Natural killer cell (primary cell): ENCODE results near the gene CCDC60. TPM values are rescaled to one million over a fixed set of nuclear protein-coding genes. Genes with fewer than 3 reads are reported as not detected.

Experiments
- ATAC-seq, 3 donors: fragments of 150-1000 bp in 2 of 3; fragments of 200-7000 bp in 1 of 3; cut with Tn5 transposase; 1 replicate in 1 of 3; 2 replicates in 2 of 3; pipeline ENCODE4 v1.10.0; 2021; ENCODE audit warnings: mild to moderate bottlenecking in 2 of 3, moderate library complexity in 2 of 3
- DNase-seq, 2 donors: peaks; one replicate each; pipeline versions ENCODE4 v3.0.0 to v3.0.0-alpha.2; 2013 to 2021; ENCODE audit warnings: mixed read lengths in 1 of 2
- H3K27ac ChIP-seq: one replicate; pipeline ENCODE4 v1.5.1; 2013; ENCODE audit warnings: mild to moderate bottlenecking, low read length
- H3K27me3 ChIP-seq: one replicate; pipeline ENCODE4 v1.6.1; 2013; ENCODE audit warnings: low read length; ENCODE audit not compliant: control insufficient read depth, insufficient read depth
- H3K36me3 ChIP-seq: one replicate; pipeline ENCODE4 v1.6.1; 2013; ENCODE audit warnings: low read length; ENCODE audit not compliant: control insufficient read depth, insufficient read depth
- H3K4me1 ChIP-seq: one replicate; pipeline ENCODE4 v1.6.1; 2013; ENCODE audit warnings: low read length; ENCODE audit not compliant: control insufficient read depth, insufficient read depth
- H3K4me3 ChIP-seq: one replicate; pipeline ENCODE4 v1.5.1; 2013; ENCODE audit warnings: low read length
- H3K9me3 ChIP-seq: one replicate; pipeline ENCODE4 v1.6.1; 2013; ENCODE audit warnings: low read length; ENCODE audit not compliant: control insufficient read depth, insufficient read depth
- H3K27ac Mint-ChIP-seq, 2 donors: one replicate each; pipeline ENCODE4 v1.8.0; 2022; ENCODE audit warnings: mild to moderate bottlenecking in 2 of 2, mixed read lengths in 2 of 2, moderate library complexity in 1 of 2
- H3K27me3 Mint-ChIP-seq, 2 donors: one replicate each; pipeline ENCODE4 v1.8.0; 2022; ENCODE audit warnings: low read depth in 2 of 2, mixed read lengths in 2 of 2
- H3K36me3 Mint-ChIP-seq: one replicate; pipeline ENCODE4 v1.8.0; 2022; ENCODE audit warnings: mixed read lengths
- H3K4me1 Mint-ChIP-seq, 2 donors: one replicate each; pipeline ENCODE4 v1.8.0; 2022; ENCODE audit warnings: mixed read lengths in 2 of 2
- H3K4me3 Mint-ChIP-seq: one replicate; pipeline ENCODE4 v1.8.0; 2022; ENCODE audit warnings: mild to moderate bottlenecking, moderate library complexity, mixed read lengths
- H3K9me3 Mint-ChIP-seq, 2 donors: one replicate each; pipeline ENCODE4 v1.8.0; 2022; ENCODE audit warnings: mixed read lengths in 2 of 2
- WGBS: methylation state at CpG from one replicate; pipeline ENCODE4 v1.1.7; 2013; ENCODE audit warnings: missing lambda C conversion rate; ENCODE audit not compliant: insufficient coverage; 5-methylcytosine and 5-hydroxymethylcytosine counted together
- intact Hi-C: fragments of 100-400 bp; cut with micrococcal nuclease; formaldehyde crosslinking; loops from one replicate; pipeline ENCODE4 v1.14.2; 2022
- total RNA-seq, 4 donors: library from RNA; stranded (reverse); fragments of 120-200 nt in 1 of 4; gene quantifications; one replicate each; pipeline versions ENCODE4 v1.2.3 to v1.2.4, GENCODE V29; 2013 to 2022
- TF ChIP-seq, protein P1 (sequence below): fragments of 200-600 bp; IDR thresholded peaks from one replicate; pipeline ENCODE4 v1.8.0; 2022; ENCODE audit warnings: antibody characterized with exemption

Gene CCDC60
- total RNA-seq, 3 donors from 2014 or later (not counting 1 experiment from before 2014, with no cell fraction given) = not detected

DNA sequence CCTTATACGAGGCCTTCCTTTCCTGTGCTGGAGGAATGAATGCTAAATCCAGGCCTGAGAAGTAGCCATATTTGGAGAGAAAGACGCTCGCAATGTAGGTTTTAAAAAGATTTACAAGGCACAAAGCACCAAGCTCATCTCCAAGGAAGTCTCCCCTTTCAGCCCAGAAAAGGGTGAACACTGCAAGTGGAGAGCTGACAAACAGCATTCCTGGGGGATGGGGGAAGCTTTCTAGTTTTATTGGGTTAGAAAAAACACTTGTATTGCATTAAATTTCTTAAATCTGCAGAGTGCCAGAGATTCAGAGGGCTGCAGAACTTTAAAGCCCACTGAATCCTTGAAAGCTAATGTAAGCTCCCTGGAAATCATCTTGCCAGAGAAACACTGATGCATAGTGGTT is 34.6 kb downstream of the CCDC60 start:
- Mint-ChIP-seq H3K27me3 (peaks cover 2 to 6% of the 10 kb centered on the region in 2 donors), H3K9me3 (no peaks in the 10 kb centered on the region), H3K27ac (no peak overlapping the region), H3K36me3 (no peaks in the 10 kb centered on the region), H3K4me3 (no peak overlapping the region), H3K4me1 (no peaks in the 10 kb centered on the region)
- intact Hi-C loops = no loop called here
- H3K36me3 ChIP-seq = no peaks in the 10 kb centered on the region
- 85% methylated on average over 3 of the region's 3 CpGs for WGBS
- no peaks in the 10 kb centered on the region for H3K27me3 ChIP-seq
- no peaks in the 10 kb centered on the region for H3K9me3 ChIP-seq
- H3K4me3 ChIP-seq = no peak overlapping the region
- no peaks in the 10 kb centered on the region for H3K4me1 ChIP-seq
- no peak overlapping the region for H3K27ac ChIP-seq
- no peak for DNase-seq
- TF ChIP-seq, protein P1, sequence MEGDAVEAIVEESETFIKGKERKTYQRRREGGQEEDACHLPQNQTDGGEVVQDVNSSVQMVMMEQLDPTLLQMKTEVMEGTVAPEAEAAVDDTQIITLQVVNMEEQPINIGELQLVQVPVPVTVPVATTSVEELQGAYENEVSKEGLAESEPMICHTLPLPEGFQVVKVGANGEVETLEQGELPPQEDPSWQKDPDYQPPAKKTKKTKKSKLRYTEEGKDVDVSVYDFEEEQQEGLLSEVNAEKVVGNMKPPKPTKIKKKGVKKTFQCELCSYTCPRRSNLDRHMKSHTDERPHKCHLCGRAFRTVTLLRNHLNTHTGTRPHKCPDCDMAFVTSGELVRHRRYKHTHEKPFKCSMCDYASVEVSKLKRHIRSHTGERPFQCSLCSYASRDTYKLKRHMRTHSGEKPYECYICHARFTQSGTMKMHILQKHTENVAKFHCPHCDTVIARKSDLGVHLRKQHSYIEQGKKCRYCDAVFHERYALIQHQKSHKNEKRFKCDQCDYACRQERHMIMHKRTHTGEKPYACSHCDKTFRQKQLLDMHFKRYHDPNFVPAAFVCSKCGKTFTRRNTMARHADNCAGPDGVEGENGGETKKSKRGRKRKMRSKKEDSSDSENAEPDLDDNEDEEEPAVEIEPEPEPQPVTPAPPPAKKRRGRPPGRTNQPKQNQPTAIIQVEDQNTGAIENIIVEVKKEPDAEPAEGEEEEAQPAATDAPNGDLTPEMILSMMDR = no peak
- ATAC-seq = no peak

DNA sequence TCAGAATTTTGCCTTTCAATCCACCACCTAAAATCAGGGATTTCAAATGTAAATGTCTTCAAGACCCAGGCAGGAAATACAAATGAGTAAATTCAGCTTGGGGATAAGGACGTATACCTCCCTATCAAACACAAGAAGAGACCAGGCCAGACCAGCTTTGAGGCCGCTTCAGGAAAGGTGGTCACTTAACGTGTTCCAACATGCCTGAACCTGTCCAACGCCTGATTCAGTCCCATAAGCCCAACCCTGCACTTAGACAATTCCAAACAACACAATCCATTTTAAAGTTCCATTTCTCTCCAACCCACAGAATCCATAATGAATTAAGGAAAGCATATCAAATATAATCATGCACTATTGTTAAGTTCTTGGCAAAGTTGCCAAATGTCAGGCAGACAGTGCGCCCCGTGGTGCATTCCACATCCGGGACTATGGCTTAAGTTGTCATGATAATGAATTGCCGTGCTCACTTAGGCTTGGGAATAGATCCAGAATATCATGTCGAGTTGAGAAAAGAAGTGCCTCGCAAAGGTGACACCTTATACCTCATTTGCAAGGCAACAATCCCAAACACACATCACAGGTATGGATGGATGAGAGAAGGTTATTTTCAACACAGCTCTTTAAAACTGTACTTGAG is 35.5 kb downstream of the CCDC60 start:
- intact Hi-C loops = no loop called here
- Histone ChIP-seq H3K9me3 (no peaks in the 10 kb centered on the region), H3K27ac (no peak overlapping the region), H3K27me3 (no peaks in the 10 kb centered on the region), H3K4me1 (no peaks in the 10 kb centered on the region), H3K4me3 (no peak overlapping the region), H3K36me3 (no peaks in the 10 kb centered on the region)
- DNase-seq (no peak), ATAC-seq (no peak)
- no peaks in the 10 kb centered on the region for H3K4me1 Mint-ChIP-seq
- no peak overlapping the region for H3K27ac Mint-ChIP-seq
- H3K27me3 Mint-ChIP-seq = peaks cover 0 to 5% of the 10 kb centered on the region in 2 donors
- no peak overlapping the region for H3K4me3 Mint-ChIP-seq
- TF ChIP-seq, protein P1 = no peak
- H3K36me3 Mint-ChIP-seq = no peaks in the 10 kb centered on the region
- H3K9me3 Mint-ChIP-seq = no peaks in the 10 kb centered on the region
- 83% methylated on average over 9 of the region's 10 CpGs for WGBS

DNA sequence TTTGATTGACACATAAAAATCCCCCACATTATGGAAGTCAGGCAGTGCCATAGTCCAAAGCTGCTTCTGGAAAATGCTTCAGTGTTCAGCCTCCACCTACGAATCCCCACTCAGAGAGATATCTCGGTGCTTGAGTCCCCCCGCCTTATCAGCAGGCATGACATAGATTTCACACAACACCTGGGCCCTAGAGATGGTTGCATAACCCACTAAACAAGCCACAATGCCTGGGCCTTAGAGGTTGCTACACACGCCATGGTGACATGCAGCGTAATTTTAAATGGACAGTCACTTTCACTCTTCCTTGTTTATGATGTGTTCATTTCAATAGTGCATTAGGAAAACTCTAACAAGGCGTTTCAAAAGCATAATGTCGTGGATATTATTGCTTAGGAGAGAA is 38.0 kb downstream of the CCDC60 start:
- Mint-ChIP-seq H3K36me3 (no peaks in the 10 kb centered on the region), H3K4me1 (no peaks in the 10 kb centered on the region), H3K4me3 (no peak overlapping the region), H3K27me3 (peaks cover 0 to 10% of the 10 kb centered on the region in 2 donors), H3K27ac (no peak overlapping the region), H3K9me3 (no peaks in the 10 kb centered on the region)
- DNase-seq (no peak), ATAC-seq (no peak)
- H3K4me1 ChIP-seq = no peaks in the 10 kb centered on the region
- no peak overlapping the region for H3K4me3 ChIP-seq
- no peaks in the 10 kb centered on the region for H3K27me3 ChIP-seq
- 82% methylated on average over 7 of the region's 7 CpGs for WGBS
- no peaks in the 10 kb centered on the region for H3K9me3 ChIP-seq
- TF ChIP-seq, protein P1 = no peak
- no peak overlapping the region for H3K27ac ChIP-seq
- intact Hi-C loops = no loop called here
- no peaks in the 10 kb centered on the region for H3K36me3 ChIP-seq

DNA sequence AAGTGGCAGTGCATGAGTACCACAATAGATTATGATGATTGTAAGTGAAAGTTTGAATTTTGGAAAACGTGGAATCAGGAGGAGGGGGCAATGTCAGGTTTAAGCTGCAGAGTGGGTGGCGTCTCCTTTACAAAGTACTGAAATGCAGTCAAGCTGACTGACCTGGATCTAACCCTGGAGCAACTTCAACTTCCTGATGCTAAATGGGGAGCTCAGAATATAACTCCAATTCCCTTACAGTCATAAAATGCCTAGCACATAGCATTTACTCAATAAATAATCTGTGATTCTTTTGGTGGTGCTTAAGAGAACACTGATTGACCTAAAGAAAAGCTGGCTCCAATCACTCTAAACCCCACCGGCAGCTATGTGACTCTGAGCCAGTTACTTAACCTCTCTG is 38.5 kb downstream of the CCDC60 start:
- 83% methylated on average over 3 of the region's 3 CpGs for WGBS
- Mint-ChIP-seq H3K4me1 (no peaks in the 10 kb centered on the region), H3K9me3 (no peaks in the 10 kb centered on the region), H3K36me3 (no peaks in the 10 kb centered on the region), H3K4me3 (no peak overlapping the region), H3K27ac (no peak overlapping the region), H3K27me3 (peaks cover 0 to 11% of the 10 kb centered on the region in 2 donors)
- DNase-seq = no peak
- H3K4me1 ChIP-seq = no peaks in the 10 kb centered on the region
- no peaks in the 10 kb centered on the region for H3K36me3 ChIP-seq
- intact Hi-C loops = no loop called here
- TF ChIP-seq, protein P1 = no peak
- H3K27me3 ChIP-seq = no peaks in the 10 kb centered on the region
- H3K9me3 ChIP-seq = no peaks in the 10 kb centered on the region
- no peak overlapping the region for H3K4me3 ChIP-seq
- ATAC-seq = no peak
- H3K27ac ChIP-seq = no peak overlapping the region
